Fibroblast of lung (primary cell): Measurements from ENCODE around the gene IQGAP2. TPM values are rescaled to one million over a fixed set of nuclear protein-coding genes. Genes with fewer than 3 reads are reported as not detected.

Experiments used
- DNase-seq, 2 donors: peaks; one replicate each; pipeline versions ENCODE4 v3.0.0 to v3.0.0-alpha.2; 2010; ENCODE audit warnings: low read depth in 2 of 2
- H2AFZ ChIP-seq: 2 replicates; pipeline ENCODE4 v1.5.1; 2012; ENCODE audit warnings: low read length, control low read depth, inconsistent platforms
- H3K27ac ChIP-seq: 2 replicates; pipeline ENCODE4 v1.5.1; 2011; ENCODE audit warnings: low read length, control low read depth; ENCODE audit not compliant: insufficient read depth
- H3K27me3 ChIP-seq: 2 replicates; pipeline ENCODE4 v1.5.1; 2011; ENCODE audit warnings: mild to moderate bottlenecking, low read length; ENCODE audit not compliant: control insufficient read depth, insufficient read depth
- H3K36me3 ChIP-seq: 2 replicates; pipeline ENCODE4 v1.5.1; 2011; ENCODE audit warnings: low read length; ENCODE audit not compliant: control insufficient read depth, insufficient read depth
- H3K4me1 ChIP-seq: 2 replicates; pipeline ENCODE4 v1.5.1; 2011; ENCODE audit warnings: low read length; ENCODE audit not compliant: control insufficient read depth, insufficient read depth; ENCODE audit errors: extremely low read depth
- H3K4me2 ChIP-seq: 2 replicates; pipeline ENCODE4 v1.5.1; 2011; ENCODE audit warnings: low read length, control low read depth; ENCODE audit not compliant: insufficient read depth; ENCODE audit errors: extremely low read depth
- H3K4me3 ChIP-seq, 4 experiments: fragments of 200-600 bp in 1 of 4; sonication (generic) in 1 of 4; replicated peaks in 1 of 4; 2 replicates each; pipeline ENCODE4 v1.5.1; 2011 to 2016; ENCODE audit warnings: low read length in 4 of 4, low read depth in 3 of 4, mild to moderate bottlenecking in 3 of 4, control low read depth in 2 of 4, inconsistent platforms in 1 of 4, mixed read lengths in 1 of 4; ENCODE audit not compliant: insufficient read depth in 1 of 4; ENCODE audit errors: control extremely low read depth in 1 of 4
- H3K79me2 ChIP-seq: 2 replicates; pipeline ENCODE4 v1.5.1; 2012; ENCODE audit warnings: mild to moderate bottlenecking, low read length, inconsistent platforms; ENCODE audit not compliant: control insufficient read depth, insufficient read depth
- H3K9ac ChIP-seq: 2 replicates; pipeline ENCODE4 v1.5.1; 2011; ENCODE audit warnings: mild to moderate bottlenecking, low read length, control low read depth; ENCODE audit not compliant: insufficient read depth
- H3K9me3 ChIP-seq: 2 replicates; pipeline ENCODE4 v1.5.1; 2012; ENCODE audit warnings: low read depth, low read length; ENCODE audit not compliant: control insufficient read depth, insufficient read depth
- H4K20me1 ChIP-seq: 2 replicates; pipeline ENCODE4 v1.5.1; 2011; ENCODE audit warnings: low read length; ENCODE audit not compliant: control insufficient read depth, insufficient read depth; ENCODE audit errors: extremely low read depth
- EZH2 ChIP-seq: IDR thresholded peaks from 2 replicates; pipeline ENCODE4 v1.5.1; 2012; ENCODE audit warnings: low read length, control low read depth, mild to moderate bottlenecking; ENCODE audit errors: missing control alignments
- polyA plus RNA-seq, 2 donors: library from polyadenylated mRNA; depleted of rRNA in 1 of 2; stranded (reverse) in 1 of 2; unstranded in 1 of 2; fragments of >200 nt; gene quantifications; 2 replicates each; pipeline ENCODE4 v1.2.1, GENCODE V29; 2011 to 2012; ENCODE audit warnings: missing spikeins in 1 of 2
- total RNA-seq: library from RNA; depleted of rRNA; stranded (reverse); fragments of >200 nt; gene quantifications from 2 replicates; pipeline ENCODE4 v1.2.1, GENCODE V29; 2014
- TF ChIP-seq, protein P1 (sequence below), 2 donors: IDR thresholded peaks in 1 of 2; conservative IDR thresholded peaks in 1 of 2; 1 replicate in 1 of 2; 2 replicates in 1 of 2; pipeline ENCODE4 v1.5.1; 2011 to 2012; ENCODE audit warnings: low read length in 2 of 2, control low read depth in 1 of 2, inconsistent platforms in 1 of 2, low read depth in 1 of 2, mild to moderate bottlenecking in 1 of 2

IQGAP2 gene
- total and polyA plus RNA-seq, 2 donors (not counting 1 experiment from before 2014, with no cell fraction given), result 5.1 to 7.9 TPM

DNA sequence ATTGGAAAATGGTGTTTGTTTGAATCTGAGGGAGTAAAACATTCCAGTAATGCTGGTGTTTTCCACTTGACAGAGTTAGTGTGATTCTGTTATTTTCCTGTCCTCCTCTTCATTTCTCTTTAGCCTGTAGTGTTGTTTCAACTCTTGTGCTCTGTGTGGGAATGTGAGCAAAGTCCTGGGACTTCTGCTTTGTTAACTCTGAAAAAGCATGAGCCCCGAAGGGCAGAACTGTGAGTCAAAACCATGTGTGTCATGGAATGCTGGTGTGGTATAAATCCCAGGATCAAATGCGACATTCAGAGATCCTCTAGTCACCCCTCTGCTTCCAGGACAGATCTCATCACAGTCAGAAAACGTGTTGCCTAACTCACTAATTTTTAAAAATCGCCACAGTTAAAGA lies 321.8 kb downstream of the IQGAP2 start:
- no peak overlapping the region for H3K4me3 ChIP-seq
- H3K9ac ChIP-seq, result no peak overlapping the region
- no peak overlapping the region for H2AFZ ChIP-seq
- H3K79me2 ChIP-seq, result peaks cover 98% of the 10 kb centered on the region
- no peaks in the 10 kb centered on the region for H3K27me3 ChIP-seq
- peak overlapping the region; percentile 42 for H3K4me2 ChIP-seq
- DNase-seq, result peak in 1 of 2 donors; percentile 87
- H3K36me3 ChIP-seq, result peaks cover 2% of the 10 kb centered on the region
- no peaks in the 10 kb centered on the region for H3K9me3 ChIP-seq
- TF ChIP-seq, protein P1, sequence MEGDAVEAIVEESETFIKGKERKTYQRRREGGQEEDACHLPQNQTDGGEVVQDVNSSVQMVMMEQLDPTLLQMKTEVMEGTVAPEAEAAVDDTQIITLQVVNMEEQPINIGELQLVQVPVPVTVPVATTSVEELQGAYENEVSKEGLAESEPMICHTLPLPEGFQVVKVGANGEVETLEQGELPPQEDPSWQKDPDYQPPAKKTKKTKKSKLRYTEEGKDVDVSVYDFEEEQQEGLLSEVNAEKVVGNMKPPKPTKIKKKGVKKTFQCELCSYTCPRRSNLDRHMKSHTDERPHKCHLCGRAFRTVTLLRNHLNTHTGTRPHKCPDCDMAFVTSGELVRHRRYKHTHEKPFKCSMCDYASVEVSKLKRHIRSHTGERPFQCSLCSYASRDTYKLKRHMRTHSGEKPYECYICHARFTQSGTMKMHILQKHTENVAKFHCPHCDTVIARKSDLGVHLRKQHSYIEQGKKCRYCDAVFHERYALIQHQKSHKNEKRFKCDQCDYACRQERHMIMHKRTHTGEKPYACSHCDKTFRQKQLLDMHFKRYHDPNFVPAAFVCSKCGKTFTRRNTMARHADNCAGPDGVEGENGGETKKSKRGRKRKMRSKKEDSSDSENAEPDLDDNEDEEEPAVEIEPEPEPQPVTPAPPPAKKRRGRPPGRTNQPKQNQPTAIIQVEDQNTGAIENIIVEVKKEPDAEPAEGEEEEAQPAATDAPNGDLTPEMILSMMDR (conservative IDR thresholded peaks at IDR 0.05 in 1 of 2, IDR thresholded peaks at IDR 0.05 in 1 of 2; ENCODE audit: low read depth in 1 of 2, low read length in 2 of 2), result no peak
- no peak for TF ChIP-seq EZH2
- H3K4me1 ChIP-seq, result peaks cover 7% of the 10 kb centered on the region
- H3K27ac ChIP-seq, result peak overlapping the region; percentile 52
- no peaks in the 10 kb centered on the region for H4K20me1 ChIP-seq

DNA sequence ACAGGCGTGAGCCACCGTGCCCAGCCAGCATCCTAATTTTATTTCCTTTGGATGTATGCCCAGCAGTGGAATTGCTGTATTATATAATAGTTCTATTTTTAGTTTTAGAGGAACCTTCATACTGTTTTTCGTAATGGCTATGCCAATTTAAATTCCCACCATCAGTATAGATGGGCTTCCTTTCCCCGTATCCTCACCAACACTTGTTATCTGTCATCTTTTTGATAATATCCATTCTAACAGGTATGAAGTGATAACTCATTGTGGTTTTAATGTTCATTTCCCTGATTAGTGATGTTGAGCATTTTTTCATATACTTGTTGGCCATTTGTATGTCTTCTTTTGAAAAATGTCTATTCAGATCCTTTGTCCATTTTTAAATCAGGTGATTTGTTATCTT lies 325.9 kb downstream of the IQGAP2 start:
- peaks cover 20% of the 10 kb centered on the region for H3K36me3 ChIP-seq

DNA sequence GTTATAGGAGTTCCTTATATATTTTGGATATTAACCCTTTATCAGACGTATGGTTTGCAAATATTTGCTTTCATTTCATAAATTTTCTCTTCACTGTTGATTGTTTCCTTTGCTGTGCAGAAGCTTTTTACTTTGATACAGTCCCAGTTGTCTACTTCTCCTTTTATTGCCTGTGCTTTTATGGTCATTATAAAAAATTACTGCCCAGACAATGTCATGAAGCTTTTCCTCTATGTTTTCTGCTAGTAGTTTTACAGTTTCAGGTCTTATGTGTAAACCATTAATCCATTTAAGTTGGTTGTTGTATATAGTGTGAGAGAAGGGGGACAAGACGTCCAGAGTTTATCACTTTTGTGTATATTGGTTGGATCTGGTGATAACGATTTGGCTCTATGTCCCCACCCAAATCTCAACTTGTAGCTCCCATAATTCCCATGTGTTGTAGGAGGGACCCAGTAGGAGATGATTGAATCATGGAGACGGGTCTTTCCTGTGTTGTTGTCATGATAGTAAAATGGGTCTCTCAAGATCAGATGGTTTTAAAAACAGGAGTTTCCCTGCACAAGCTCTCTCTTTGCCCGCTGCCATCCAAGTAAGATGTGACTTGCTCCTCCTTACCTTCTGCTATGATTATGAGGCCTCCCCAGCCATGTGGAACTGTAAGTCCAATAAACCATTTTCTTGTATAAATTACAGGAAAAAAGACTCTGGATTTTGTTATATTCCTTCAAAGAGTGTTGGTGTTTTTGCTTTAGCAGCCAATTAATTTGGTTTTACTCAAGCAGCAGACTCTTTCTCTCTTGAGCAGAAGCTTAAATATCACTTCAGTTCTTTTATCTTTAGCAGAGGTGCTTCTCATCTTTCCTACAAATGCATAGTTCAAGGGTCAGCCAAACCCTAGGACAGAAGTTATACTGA lies 326.5 kb downstream of the IQGAP2 start:
- Histone ChIP-seq H4K20me1 (no peaks in the 10 kb centered on the region), H3K36me3 (peaks cover 25% of the 10 kb centered on the region), H3K4me3 (no peak overlapping the region), H2AFZ (no peak overlapping the region), H3K9me3 (no peaks in the 10 kb centered on the region), H3K79me2 (peaks cover 94% of the 10 kb centered on the region), H3K9ac (no peak overlapping the region), H3K4me1 (no peaks in the 10 kb centered on the region), H3K27me3 (no peaks in the 10 kb centered on the region), H3K4me2 (no peak overlapping the region), H3K27ac (no peak overlapping the region)
- no peak for TF ChIP-seq EZH2
- TF ChIP-seq, protein P1 (conservative IDR thresholded peaks at IDR 0.05 in 1 of 2, IDR thresholded peaks at IDR 0.05 in 1 of 2; ENCODE audit: low read depth in 1 of 2, low read length in 2 of 2), result no peak
- DNase-seq, result no peak

More for the DNA sequence above, 325.9 kb downstream of the IQGAP2 start:
- H4K20me1 ChIP-seq, result no peaks in the 10 kb centered on the region
- no peak for DNase-seq
- peaks cover 3% of the 10 kb centered on the region for H3K4me1 ChIP-seq
- peaks cover 95% of the 10 kb centered on the region for H3K79me2 ChIP-seq
- no peaks in the 10 kb centered on the region for H3K27me3 ChIP-seq
- no peak overlapping the region for H3K4me2 ChIP-seq
- no peak overlapping the region for H2AFZ ChIP-seq
- no peaks in the 10 kb centered on the region for H3K9me3 ChIP-seq
- no peak overlapping the region for H3K4me3 ChIP-seq
- TF ChIP-seq, protein P1 (conservative IDR thresholded peaks at IDR 0.05 in 1 of 2, IDR thresholded peaks at IDR 0.05 in 1 of 2; ENCODE audit: low read depth in 1 of 2, low read length in 2 of 2), result no peak
- TF ChIP-seq EZH2, result no peak
- H3K27ac ChIP-seq, result no peak overlapping the region
- H3K9ac ChIP-seq, result no peak overlapping the region
